Liver (tissue), 9 donors: Measurements from ENCODE around the gene C1QTNF1. TPM values are rescaled to one million over a fixed set of nuclear protein-coding genes. Genes with fewer than 3 reads are reported as not detected.

Source experiments
- DNase-seq: peaks from one replicate; pipeline ENCODE4 v3.0.0-alpha.2; 2017; ENCODE audit warnings: low spot score
- H3K27ac ChIP-seq, 2 donors: one replicate each; pipeline ENCODE4 v1.7.0; 2013; ENCODE audit warnings: inconsistent platforms in 2 of 2, low read length in 2 of 2, control low read depth in 1 of 2, low read depth in 1 of 2, mild to moderate bottlenecking in 1 of 2
- H3K27me3 ChIP-seq, 4 donors: one replicate each; pipeline versions ENCODE4 v1.6.1 to v1.7.0; 2013; ENCODE audit warnings: low read length in 3 of 4, inconsistent platforms in 1 of 4, mild to moderate bottlenecking in 1 of 4, moderate library complexity in 1 of 4; ENCODE audit not compliant: control insufficient read depth in 4 of 4, insufficient read depth in 4 of 4
- H3K36me3 ChIP-seq, 4 donors: one replicate each; pipeline versions ENCODE4 v1.6.1 to v1.7.0; 2013; ENCODE audit warnings: low read length in 3 of 4, mild to moderate bottlenecking in 3 of 4, low read depth in 1 of 4, moderate library complexity in 1 of 4; ENCODE audit not compliant: control insufficient read depth in 4 of 4, insufficient read depth in 3 of 4
- H3K4me1 ChIP-seq, 4 donors: one replicate each; pipeline versions ENCODE4 v1.6.1 to v1.7.0; 2013; ENCODE audit warnings: low read length in 3 of 4, mild to moderate bottlenecking in 3 of 4, moderate library complexity in 1 of 4; ENCODE audit not compliant: control insufficient read depth in 4 of 4, insufficient read depth in 4 of 4
- H3K4me3 ChIP-seq, 3 donors: one replicate each; pipeline versions ENCODE4 v1.6.1 to v1.7.0; 2013; ENCODE audit warnings: low read length in 3 of 3, control low read depth in 1 of 3, low read depth in 1 of 3, mild to moderate bottlenecking in 1 of 3
- H3K9ac ChIP-seq, 2 donors: one replicate each; pipeline ENCODE4 v1.7.0; 2013; ENCODE audit warnings: low read length in 2 of 2, mild to moderate bottlenecking in 2 of 2, moderate library complexity in 2 of 2, control low read depth in 1 of 2, low read depth in 1 of 2
- H3K9me3 ChIP-seq, 4 donors: one replicate each; pipeline versions ENCODE4 v1.6.1 to v1.7.0; 2013; ENCODE audit warnings: low read length in 3 of 4; ENCODE audit not compliant: control insufficient read depth in 4 of 4
- ATF3 ChIP-seq: IDR thresholded peaks from 2 replicates; pipeline ENCODE4 v1.6.1; 2016; ENCODE audit warnings: antibody characterized with exemption
- EGR1 ChIP-seq, 2 donors: IDR thresholded peaks; 2 replicates each; pipeline ENCODE4 v1.6.1; 2016 to 2018; ENCODE audit warnings: antibody characterized with exemption in 2 of 2, low read depth in 2 of 2
- FOXA1 ChIP-seq: IDR thresholded peaks from 2 replicates; pipeline ENCODE4 v1.6.1; 2016; ENCODE audit warnings: antibody characterized with exemption
- FOXA2 ChIP-seq: IDR thresholded peaks from 2 replicates; pipeline ENCODE4 v1.6.1; 2016; ENCODE audit warnings: antibody characterized with exemption
- GABPA ChIP-seq, 2 donors: IDR thresholded peaks in 1 of 2; conservative IDR thresholded peaks in 1 of 2; 2 replicates each; pipeline ENCODE4 v1.6.1; 2016; ENCODE audit warnings: antibody characterized with exemption in 2 of 2, mild to moderate bottlenecking in 1 of 2, moderate library complexity in 1 of 2
- HNF4A ChIP-seq, 2 donors: conservative IDR thresholded peaks; 2 replicates each; pipeline ENCODE4 v1.6.1; 2016; ENCODE audit warnings: antibody characterized with exemption in 2 of 2, mild to moderate bottlenecking in 2 of 2
- HNF4G ChIP-seq: IDR thresholded peaks from 2 replicates; pipeline ENCODE4 v1.6.1; 2016; ENCODE audit warnings: antibody characterized with exemption
- JUND ChIP-seq, 2 donors: IDR thresholded peaks; 2 replicates each; pipeline ENCODE4 v1.6.1; 2016; ENCODE audit warnings: antibody characterized with exemption in 2 of 2
- MAX ChIP-seq: IDR thresholded peaks from 2 replicates; pipeline ENCODE4 v1.6.1; 2016; ENCODE audit warnings: antibody characterized with exemption
- NR2F2 ChIP-seq: IDR thresholded peaks from 2 replicates; pipeline ENCODE4 v1.6.1; 2016; ENCODE audit warnings: antibody characterized with exemption
- RAD21 ChIP-seq, 2 donors: IDR thresholded peaks; 2 replicates each; pipeline ENCODE4 v1.6.1; 2016; ENCODE audit warnings: antibody characterized with exemption in 2 of 2, mild to moderate bottlenecking in 2 of 2
- REST ChIP-seq: IDR thresholded peaks from 2 replicates; pipeline ENCODE4 v1.6.1; 2016; ENCODE audit warnings: antibody characterized with exemption, mild to moderate bottlenecking
- RXRA ChIP-seq, 2 donors: IDR thresholded peaks; 2 replicates each; pipeline ENCODE4 v1.6.1; 2017 to 2018; ENCODE audit warnings: antibody characterized with exemption in 2 of 2, mild to moderate bottlenecking in 1 of 2
- SP1 ChIP-seq: IDR thresholded peaks from 2 replicates; pipeline ENCODE4 v1.6.1; 2018; ENCODE audit warnings: antibody characterized with exemption, mild to moderate bottlenecking
- TAF1 ChIP-seq: conservative IDR thresholded peaks from 2 replicates; pipeline ENCODE4 v1.6.1; 2016; ENCODE audit warnings: antibody characterized with exemption, mild to moderate bottlenecking
- YY1 ChIP-seq: IDR thresholded peaks from 2 replicates; pipeline ENCODE4 v1.6.1; 2016; ENCODE audit warnings: antibody characterized with exemption, mild to moderate bottlenecking
- ZBTB33 ChIP-seq: IDR thresholded peaks from 2 replicates; pipeline ENCODE4 v1.6.1; 2016; ENCODE audit warnings: antibody characterized with exemption
- WGBS: extraction: QIAGEN DNeasy Blood & Tissue Kit; methylation state at CpG from one replicate; pipeline ENCODE4 v1.1.7; 2013; 5-methylcytosine and 5-hydroxymethylcytosine counted together
- polyA plus RNA-seq, 2 donors: library from polyadenylated mRNA; stranded (reverse) in 1 of 2; unstranded in 1 of 2; fragments of 200-250 nt in 1 of 2; fragments of >200 nt in 1 of 2; fragmentation: Nextera tagmentation in 1 of 2; extraction: Ambion mirVana in 1 of 2; gene quantifications; one replicate each; pipeline versions ENCODE4 v1.2.1 to v1.2.3, GENCODE V29; 2013 to 2015
- total RNA-seq, 2 donors: library from RNA; depleted of rRNA; stranded (reverse); fragments of >200 nt; gene quantifications; one replicate each; pipeline ENCODE4 v1.2.3, GENCODE V29; 2014
- donor health status: healthy.
- donor health status: healthy.
- donor health status: healthy.
- donor health status: healthy.
- donor health status: healthy.

C1QTNF1 gene
- total and polyA plus RNA-seq, 4 donors, result 0.56 to 54.6 (median 16.1) TPM

- Histone ChIP-seq H3K27me3 (peaks cover 0 to 7% (median 0%) of the 10 kb centered on the region in 4 donors), H3K9me3 (no peaks in the 10 kb centered on the region), H3K4me1 (peaks cover 0 to 6% (median 4%) of the 10 kb centered on the region in 4 donors), H3K36me3 (no peaks in the 10 kb centered on the region), H3K27ac (peak overlapping the region; percentile 83 to 87), H3K9ac (peak overlapping the region in 1 of 2 donors; percentile 43), H3K4me3 (no peak overlapping the region)
- DNase-seq, result no peak
- WGBS, result 61% methylated on average over 12 of the region's 12 CpGs
- TF ChIP-seq TAF1 (no peak), SP1 (no peak), MAX (no peak), FOXA1 (no peak)
These were observed 726 bp upstream of the C1QTNF1 start for GRCh38 chr17:79023180-79023705.

GRCh38 chr17:79024901-79025737 is 1.1 kb downstream of the C1QTNF1 start:
- Histone ChIP-seq H3K4me1 (peaks cover 0 to 6% (median 2%) of the 10 kb centered on the region in 4 donors), H3K36me3 (no peaks in the 10 kb centered on the region), H3K27ac (peak overlapping the region; percentile 83 to 87), H3K9me3 (no peaks in the 10 kb centered on the region), H3K27me3 (peaks cover 0 to 5% (median 0%) of the 10 kb centered on the region in 4 donors), H3K9ac (peak overlapping the region in 1 of 2 donors; percentile 54), H3K4me3 (peak overlapping the region; percentile 9 to 42 (median 26))
- no peak for DNase-seq
- WGBS, result 51% methylated on average over 31 of the region's 31 CpGs
- TF ChIP-seq NR2F2 (no peak), RXRA (IDR thresholded peaks at IDR 0.05) (no peak)

GRCh38 chr17:79026376-79027273 is 2.7 kb downstream of the C1QTNF1 start:
- DNase-seq, result no peak
- Histone ChIP-seq H3K4me1 (peaks cover 0 to 6% (median 2%) of the 10 kb centered on the region in 4 donors), H3K27me3 (peaks cover 0 to 5% (median 0%) of the 10 kb centered on the region in 4 donors), H3K36me3 (no peaks in the 10 kb centered on the region), H3K9ac (no peak overlapping the region), H3K9me3 (no peaks in the 10 kb centered on the region), H3K27ac (peak overlapping the region; percentile 61 to 70), H3K4me3 (peak overlapping the region in 1 of 3 donors; percentile 5)
- WGBS, result 53% methylated on average over 16 of the region's 16 CpGs
- no peak for TF ChIP-seq GABPA (IDR thresholded peaks at IDR 0.05 in 1 of 2, conservative IDR thresholded peaks at IDR 0.05 in 1 of 2)
- peak; percentile 15 for TF ChIP-seq MAX
- TF ChIP-seq FOXA2, result no peak
- TF ChIP-seq FOXA1, result no peak
- no peak for TF ChIP-seq RAD21 (IDR thresholded peaks at IDR 0.05)
- no peak for TF ChIP-seq ZBTB33
- TF ChIP-seq HNF4G, result no peak
- TF ChIP-seq NR2F2, result peak; percentile 42
- no peak for TF ChIP-seq YY1
- peak; percentile 85 to 87 for TF ChIP-seq JUND (IDR thresholded peaks at IDR 0.05)
- peak in 1 of 2 donors; percentile 8 for TF ChIP-seq HNF4A (conservative IDR thresholded peaks at IDR 0.05)
- TF ChIP-seq SP1, result peak; percentile 44
- no peak for TF ChIP-seq REST
- no peak for TF ChIP-seq TAF1
- TF ChIP-seq ATF3, result peak; percentile 32
- no peak for TF ChIP-seq EGR1 (IDR thresholded peaks at IDR 0.05; ENCODE audit: low read depth in 2 of 2)
- TF ChIP-seq RXRA (IDR thresholded peaks at IDR 0.05), result peak in 1 of 2 donors; percentile 12
